Measurements from ENCODE around the gene TMEM131L. TPM values are rescaled to one million over a fixed set of nuclear protein-coding genes. Genes with fewer than 3 reads are reported as not detected.

TMEM131L gene
- total RNA-seq, 1 donor from 2014 or later = 29.8 TPM

DNA sequence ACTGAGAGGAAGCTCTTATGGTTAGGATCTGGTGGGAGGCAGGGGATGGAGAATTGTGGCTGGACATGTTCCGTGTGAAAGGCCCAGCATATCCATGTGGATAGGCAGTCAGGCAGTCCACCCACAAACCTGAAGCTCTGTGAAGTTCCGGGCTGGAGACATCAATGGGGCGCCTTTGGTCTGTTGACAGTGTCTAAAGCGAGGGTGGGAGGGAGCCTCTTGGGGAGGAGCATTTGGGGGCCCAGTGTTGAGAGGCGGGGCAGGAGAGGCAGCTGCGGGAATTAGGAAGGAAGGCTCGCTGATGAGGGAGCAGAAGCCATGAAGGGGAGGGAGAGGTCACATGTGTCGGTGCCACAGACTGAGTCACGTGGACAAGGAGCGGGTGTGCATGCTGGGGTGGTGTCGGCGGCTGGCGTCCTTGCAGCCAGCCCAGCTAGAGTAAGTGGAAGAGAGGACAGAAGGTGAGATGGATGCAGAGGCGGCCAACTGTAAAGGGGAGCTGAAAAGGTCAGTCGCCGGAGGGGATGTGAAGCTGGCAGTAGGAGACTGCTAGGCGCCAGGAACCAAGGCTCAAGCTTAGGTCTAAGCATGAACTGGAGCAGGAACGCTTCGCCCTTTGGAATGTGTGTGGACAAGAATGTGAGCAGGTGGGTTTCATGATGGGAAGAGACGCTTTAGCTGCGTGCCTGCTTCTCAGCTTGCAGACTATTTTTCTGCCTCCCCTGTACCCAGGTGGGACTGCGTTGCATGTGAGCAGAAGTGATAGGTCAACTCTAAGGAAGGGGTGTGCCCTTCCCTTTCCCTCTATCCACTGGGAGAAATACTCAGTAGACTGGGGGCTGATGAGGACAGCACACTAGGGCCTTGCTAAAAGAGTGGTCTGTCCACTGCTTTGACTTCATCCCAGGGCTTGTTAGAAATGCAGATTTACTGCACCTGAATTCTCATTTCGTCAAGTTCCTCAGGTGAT lies 174.0 kb downstream of the TMEM131L start:
- H3K27ac Mint-ChIP-seq (ENCODE audit: unreplicated experiment) = no peak overlapping the region

DNA sequence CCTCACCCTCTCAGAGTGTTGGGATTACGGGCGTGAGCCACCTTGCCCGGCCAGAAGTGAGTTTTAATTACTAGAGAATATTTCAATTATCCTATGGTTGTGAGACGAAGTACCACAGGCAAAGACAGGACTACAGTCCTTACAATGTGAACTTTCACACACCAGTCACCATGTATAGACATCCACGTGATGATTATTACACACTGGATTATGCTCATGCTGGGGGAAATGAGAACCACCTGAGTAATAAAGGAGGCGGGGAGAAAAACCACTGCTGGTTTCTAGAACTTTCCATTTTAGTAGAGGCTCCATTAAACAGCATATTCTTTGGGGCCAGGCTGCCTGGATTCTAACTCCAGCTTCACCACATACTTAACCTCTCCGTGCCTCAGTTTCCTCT lies 175.4 kb downstream of the TMEM131L start:
- no peak overlapping the region for H3K4me3 Mint-ChIP-seq (ENCODE audit: unreplicated experiment)
- no peak overlapping the region for H3K27ac Mint-ChIP-seq (ENCODE audit: unreplicated experiment)
- no peak for DNase-seq (ENCODE audit: low spot score)
- H3K4me1 Mint-ChIP-seq (ENCODE audit: unreplicated experiment) = no peaks in the 10 kb centered on the region
- peaks cover 4% of the 10 kb centered on the region for H3K27me3 Mint-ChIP-seq (ENCODE audit: unreplicated experiment)
- H3K36me3 Mint-ChIP-seq (ENCODE audit: low read depth, unreplicated experiment) = peaks cover 10% of the 10 kb centered on the region
- H3K9me3 Mint-ChIP-seq (ENCODE audit: unreplicated experiment) = no peaks in the 10 kb centered on the region
- TF ChIP-seq CTCF (IDR thresholded peaks at IDR 0.05; ENCODE audit: unreplicated experiment) = no peak

More for the DNA sequence above, 174.0 kb downstream of the TMEM131L start:
- no peak for TF ChIP-seq CTCF (IDR thresholded peaks at IDR 0.05; ENCODE audit: unreplicated experiment)
- H3K4me3 Mint-ChIP-seq (ENCODE audit: unreplicated experiment) = no peak overlapping the region
- H3K9me3 Mint-ChIP-seq (ENCODE audit: unreplicated experiment) = no peaks in the 10 kb centered on the region
- DNase-seq (ENCODE audit: low spot score) = no peak
- H3K27me3 Mint-ChIP-seq (ENCODE audit: unreplicated experiment) = peaks cover 7% of the 10 kb centered on the region
- H3K36me3 Mint-ChIP-seq (ENCODE audit: low read depth, unreplicated experiment) = peaks cover 22% of the 10 kb centered on the region
- H3K4me1 Mint-ChIP-seq (ENCODE audit: unreplicated experiment) = no peaks in the 10 kb centered on the region

GRCh38 chr4:153643406-153644383 lies 177.5 kb downstream of the TMEM131L start:
- Mint-ChIP-seq H3K4me3 (ENCODE audit: unreplicated experiment) (no peak overlapping the region), H3K4me1 (ENCODE audit: unreplicated experiment) (peaks cover 8% of the 10 kb centered on the region), H3K27me3 (ENCODE audit: unreplicated experiment) (peaks cover 2% of the 10 kb centered on the region), H3K9me3 (ENCODE audit: unreplicated experiment) (no peaks in the 10 kb centered on the region), H3K36me3 (ENCODE audit: low read depth, unreplicated experiment) (peaks cover 3% of the 10 kb centered on the region), H3K27ac (ENCODE audit: unreplicated experiment) (no peak overlapping the region)
- DNase-seq (ENCODE audit: low spot score) = no peak
- no peak for TF ChIP-seq CTCF (IDR thresholded peaks at IDR 0.05; ENCODE audit: unreplicated experiment)

DNA sequence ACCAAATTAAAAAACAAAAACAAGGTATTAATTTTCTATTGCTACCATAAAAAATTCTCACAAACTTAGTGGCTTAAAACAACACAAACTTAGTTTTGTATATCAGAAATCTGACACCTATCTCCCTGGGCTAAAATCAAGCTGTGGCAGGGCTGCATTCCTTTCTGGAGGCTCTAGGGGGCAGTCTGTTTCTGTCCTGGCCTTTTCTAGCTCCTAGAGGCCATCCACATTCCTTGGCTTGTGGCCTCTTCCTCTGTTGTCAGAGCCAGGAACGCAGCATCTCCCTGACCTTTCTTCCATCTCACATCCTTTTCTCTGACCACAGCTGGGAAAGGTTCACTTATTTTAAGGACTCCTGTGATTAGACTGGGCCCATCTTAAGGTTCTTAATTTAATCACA lies 179.0 kb downstream of the TMEM131L start:
- TF ChIP-seq CTCF (IDR thresholded peaks at IDR 0.05; ENCODE audit: unreplicated experiment) = peak; percentile 28
- H3K27me3 Mint-ChIP-seq (ENCODE audit: unreplicated experiment) = peaks cover 2% of the 10 kb centered on the region
- no peak overlapping the region for H3K27ac Mint-ChIP-seq (ENCODE audit: unreplicated experiment)
- no peak overlapping the region for H3K4me3 Mint-ChIP-seq (ENCODE audit: unreplicated experiment)
- H3K36me3 Mint-ChIP-seq (ENCODE audit: low read depth, unreplicated experiment) = peaks cover 3% of the 10 kb centered on the region
- peaks cover 8% of the 10 kb centered on the region for H3K4me1 Mint-ChIP-seq (ENCODE audit: unreplicated experiment)
- H3K9me3 Mint-ChIP-seq (ENCODE audit: unreplicated experiment) = no peaks in the 10 kb centered on the region
- no peak for DNase-seq (ENCODE audit: low spot score)

Measured in endothelial cell (in vitro differentiated cells).